HG02870 (cell line): Measurements from ENCODE around the gene ASGR1.

Experiments
- ATAC-seq: cut with Tn5 transposase; IDR thresholded peaks from one replicate; pipeline ENCODE4 v1.9.1; 2021; ENCODE audit warnings: mild to moderate bottlenecking, moderate library complexity; ENCODE audit not compliant: unreplicated experiment

ASGR1 gene

DNA sequence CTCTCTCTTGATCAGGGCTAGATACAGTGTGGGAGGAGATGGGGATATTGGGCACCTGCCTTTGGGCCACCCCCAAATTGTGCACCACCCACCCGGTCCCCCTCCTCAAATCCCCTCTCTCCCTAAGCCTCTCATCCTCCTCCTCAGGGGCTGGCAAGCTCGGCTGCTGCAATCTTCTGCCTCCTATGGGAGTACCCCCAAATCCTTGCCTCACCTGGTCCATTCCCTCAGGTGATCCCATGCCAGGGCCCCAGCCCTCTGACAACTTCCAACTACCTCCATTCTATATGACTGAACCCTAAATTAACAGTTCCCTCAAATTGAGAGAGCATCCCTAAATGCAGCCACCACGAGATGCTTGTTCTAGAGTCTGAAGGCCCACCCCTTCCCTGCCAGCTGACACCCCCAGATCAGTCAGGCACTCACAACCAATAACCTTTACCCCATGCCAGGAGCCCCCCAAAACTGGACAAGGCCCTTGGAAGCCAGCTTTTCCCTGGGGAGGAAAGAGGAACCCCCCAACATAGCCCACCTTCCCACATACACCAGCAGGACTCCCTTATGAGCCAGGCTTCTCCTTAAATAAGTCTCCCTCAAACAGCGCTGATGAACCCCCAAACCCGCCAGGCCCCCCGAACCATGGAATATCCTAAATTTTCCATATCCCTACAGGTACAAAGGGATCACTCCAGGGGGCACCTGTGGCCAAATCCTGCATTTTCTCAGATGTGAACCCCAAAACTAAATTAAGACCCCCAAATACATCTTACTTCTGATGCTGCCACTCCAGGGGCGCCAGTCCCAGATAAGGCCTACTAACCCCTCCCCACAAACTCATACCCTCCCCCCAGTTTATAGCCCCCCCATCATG is 37.3 kb upstream of the ASGR1 start:
- no peak for ATAC-seq

DNA sequence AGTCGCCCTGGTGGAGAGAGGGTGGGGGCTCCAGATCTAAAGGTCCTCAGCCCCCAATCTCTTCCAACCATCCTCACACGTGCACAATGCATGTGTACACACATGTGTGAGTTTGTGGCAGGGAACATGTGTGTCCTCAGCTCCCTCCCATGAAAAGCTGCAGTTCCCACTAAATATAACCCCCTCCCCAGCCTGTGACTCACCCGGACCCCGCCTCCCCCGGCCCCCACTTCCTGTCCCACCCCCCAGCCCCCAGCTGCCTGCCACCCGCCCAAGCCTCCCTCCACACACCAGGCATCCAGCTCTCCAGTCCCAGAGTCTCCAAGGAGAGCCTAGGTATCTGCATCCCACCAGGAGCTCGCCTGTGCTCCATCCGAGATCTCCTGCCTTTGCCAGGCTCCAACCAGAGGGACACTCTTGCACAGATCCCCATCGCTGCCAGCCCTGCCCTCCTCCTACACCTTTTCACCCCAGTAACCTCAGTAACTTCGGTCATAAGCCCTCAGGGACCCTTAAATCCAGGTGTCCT is 36.5 kb upstream of the ASGR1 start:
- ATAC-seq: no peak

DNA sequence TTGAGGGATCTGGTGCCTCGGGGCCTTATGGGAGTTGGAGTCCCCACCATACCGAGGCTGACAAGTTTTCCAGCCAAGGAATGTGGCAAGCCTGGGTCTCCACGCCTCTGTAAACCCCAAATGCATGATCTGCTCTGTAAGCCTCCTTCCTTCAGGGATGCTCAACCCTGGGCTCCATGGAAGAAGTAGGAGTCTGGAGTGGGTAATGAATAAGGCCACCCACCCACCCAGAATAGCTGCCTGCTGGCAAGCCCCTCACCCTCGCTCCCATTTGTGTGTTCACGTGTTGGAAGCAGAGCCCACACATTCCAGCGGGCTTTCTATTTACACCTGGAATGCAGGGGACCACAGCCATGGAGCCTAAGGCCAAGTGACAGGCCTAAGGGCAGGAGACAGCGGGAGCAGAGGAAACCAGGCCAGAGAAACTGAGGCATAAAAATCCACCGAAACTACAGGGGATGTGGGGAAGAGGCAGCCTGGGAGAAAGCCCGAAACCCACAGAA is 36.0 kb upstream of the ASGR1 start:
- no peak for ATAC-seq

DNA sequence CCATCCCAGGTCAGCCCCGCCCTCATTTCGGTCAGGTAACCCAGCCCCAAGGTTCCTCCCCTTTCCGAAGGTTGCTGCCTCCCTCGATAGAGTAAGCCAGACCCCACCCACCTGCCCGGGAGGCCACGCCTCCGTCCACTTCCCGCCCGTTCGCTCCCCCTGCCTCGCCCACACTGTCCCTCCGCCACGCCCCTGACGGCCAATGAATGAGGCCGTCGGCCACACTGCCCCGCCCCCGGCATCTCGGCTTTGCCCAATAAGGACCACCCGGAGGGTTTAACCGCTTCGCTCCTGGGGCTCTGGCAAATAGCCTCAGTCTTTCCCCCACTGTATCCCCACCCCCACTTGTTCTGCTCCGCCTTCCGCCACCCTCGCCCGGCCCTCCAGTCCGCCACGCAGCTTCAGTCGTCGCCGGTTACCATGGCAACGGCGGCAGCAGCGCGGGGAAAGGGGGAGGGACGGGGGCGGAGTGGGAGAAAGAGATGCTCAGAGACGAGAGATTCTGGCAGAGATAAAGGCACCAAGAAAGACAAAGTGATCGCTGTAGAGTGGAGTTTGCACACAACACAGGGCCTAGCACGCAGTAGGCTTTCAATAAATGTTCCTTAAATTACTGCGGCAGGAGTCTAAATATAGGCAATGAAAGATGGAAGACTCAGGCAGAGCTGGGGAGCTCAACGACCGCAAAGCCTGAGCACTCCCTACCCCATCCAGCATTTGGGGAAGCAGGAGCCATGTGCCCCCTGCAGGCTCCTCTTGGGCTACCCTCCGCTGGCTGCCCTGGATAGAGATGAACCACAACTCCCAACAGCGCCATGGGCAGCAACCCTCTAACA is 35.3 kb upstream of the ASGR1 start:
- ATAC-seq: peak; percentile 73

DNA sequence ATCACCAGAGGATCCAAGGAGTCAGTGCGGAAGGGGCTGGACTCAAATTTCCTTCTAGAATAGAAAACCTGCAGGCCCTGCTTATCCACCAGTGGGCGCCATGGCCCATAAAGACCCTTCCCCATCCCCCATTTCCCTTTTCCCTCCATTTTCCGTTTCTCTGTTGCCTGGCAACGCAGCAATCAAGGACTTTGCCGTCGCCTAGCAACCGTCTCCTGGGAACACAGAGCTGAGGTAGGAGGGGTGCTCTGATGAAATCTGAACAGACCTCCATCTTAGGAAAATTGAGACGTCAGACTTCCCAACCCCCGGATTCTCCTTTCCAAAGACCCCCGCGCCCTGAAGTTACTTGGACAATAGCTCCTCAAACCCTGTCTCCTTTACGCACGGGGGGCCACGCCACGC is 34.7 kb upstream of the ASGR1 start:
- ATAC-seq: no peak

GRCh38 chr17:7211491-7212273 is 32.5 kb upstream of the ASGR1 start:
- no peak for ATAC-seq

GRCh38 chr17:7208754-7209460 is 29.7 kb upstream of the ASGR1 start:
- no peak for ATAC-seq

GRCh38 chr17:7208027-7208571 is 28.9 kb upstream of the ASGR1 start:
- ATAC-seq: no peak

- ATAC-seq: no peak
Measured at GRCh38 chr17:7207120-7208001, 28.2 kb upstream of the ASGR1 start.

DNA sequence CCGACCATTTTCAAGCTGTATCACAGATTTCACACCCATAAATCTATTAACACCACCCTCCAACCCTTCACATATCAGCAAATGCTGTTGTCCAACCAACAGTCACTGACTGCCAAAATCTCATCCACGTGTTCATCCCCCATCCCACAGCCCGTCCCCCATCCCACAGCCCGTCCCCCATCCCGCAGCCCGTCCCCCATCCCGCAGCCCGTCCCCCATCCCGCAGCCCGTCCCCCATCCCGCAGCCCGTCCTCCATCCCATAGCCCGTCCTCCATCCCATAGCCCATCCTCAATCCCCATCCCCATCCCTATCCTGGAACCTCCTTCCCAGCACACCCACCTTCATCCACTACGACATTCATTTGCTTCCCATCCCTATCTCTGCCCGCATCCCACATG is 26.4 kb upstream of the ASGR1 start:
- no peak for ATAC-seq

GRCh38 chr17:7204828-7205461 is 25.8 kb upstream of the ASGR1 start:
- ATAC-seq: peak; percentile 82

DNA sequence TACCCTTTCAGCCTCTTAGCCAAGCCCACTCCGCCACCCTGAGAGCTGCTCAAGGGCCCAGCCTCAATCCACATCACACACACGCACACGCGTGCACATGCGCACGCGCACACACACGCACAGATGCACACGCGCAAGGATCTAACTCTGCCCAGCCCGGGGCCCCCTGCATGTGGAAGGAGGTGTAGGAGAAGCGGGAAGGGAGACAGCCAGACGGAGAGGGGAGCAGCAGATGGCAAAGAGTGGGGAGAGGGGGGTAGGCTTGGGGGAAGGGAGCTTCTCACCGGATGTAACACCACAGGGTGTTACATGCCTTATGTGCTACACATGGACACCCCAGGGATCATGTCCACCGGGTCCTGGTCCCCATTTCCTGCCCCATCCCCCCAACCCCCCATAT is 25.2 kb upstream of the ASGR1 start:
- ATAC-seq: no peak

DNA sequence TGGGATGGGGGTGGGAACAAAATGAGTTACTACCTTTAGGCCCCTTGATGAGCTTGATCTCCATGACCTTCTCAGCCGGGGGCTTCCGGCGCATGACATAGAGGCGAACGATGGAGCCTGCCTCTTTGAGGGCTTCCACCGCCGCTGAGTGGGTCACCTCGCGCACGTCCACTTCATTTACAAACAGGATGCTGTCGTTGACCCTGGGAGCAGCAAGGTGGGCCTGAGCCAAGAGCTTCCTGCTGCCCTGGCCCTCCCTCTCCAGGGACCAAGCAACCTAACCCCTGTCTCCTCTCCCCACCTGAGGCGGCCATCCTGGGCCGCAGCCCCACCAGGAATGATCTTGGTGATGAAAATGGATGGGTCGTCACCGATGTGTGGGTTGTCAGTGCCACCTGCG is 24.2 kb upstream of the ASGR1 start:
- no peak for ATAC-seq

- no peak for ATAC-seq
Measured at GRCh38 chr17:7196651-7197401, 17.7 kb upstream of the ASGR1 start.

- ATAC-seq: no peak
Measured at GRCh38 chr17:7195971-7196370, 16.8 kb upstream of the ASGR1 start.

DNA sequence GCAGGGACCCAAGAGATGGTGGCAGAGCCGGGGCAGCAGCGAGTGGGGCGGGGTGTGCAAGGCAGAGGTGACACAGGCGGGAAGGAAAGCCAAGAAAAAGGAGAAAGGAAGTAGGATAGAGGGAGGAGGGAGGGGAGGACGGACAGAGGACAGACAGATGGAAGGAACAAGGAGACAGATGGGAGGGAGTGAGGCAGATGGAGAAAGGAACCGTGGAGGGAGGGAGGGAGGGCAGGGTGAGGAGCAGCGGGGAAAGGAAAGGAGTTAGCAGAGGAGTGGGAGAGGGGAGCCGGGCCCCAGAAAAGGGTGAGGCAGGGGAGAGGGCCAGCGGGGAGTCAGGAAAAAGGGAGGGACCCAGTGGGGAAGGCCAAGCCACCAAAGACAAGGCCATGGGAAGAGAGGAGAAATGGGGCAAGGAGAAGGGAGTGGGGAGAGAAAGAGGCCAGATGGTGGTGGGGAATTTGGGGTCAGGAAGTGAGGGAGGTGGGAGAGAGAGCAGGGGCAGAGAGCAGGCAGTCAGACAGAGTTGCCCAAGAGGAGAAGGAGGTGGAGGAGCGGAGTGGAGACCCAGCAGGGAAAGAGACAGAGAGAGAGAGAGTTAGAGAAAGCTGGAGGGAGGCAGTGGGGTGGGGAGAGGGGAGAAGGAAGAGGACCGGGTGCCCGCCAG is 13.2 kb upstream of the ASGR1 start:
- no peak for ATAC-seq

DNA sequence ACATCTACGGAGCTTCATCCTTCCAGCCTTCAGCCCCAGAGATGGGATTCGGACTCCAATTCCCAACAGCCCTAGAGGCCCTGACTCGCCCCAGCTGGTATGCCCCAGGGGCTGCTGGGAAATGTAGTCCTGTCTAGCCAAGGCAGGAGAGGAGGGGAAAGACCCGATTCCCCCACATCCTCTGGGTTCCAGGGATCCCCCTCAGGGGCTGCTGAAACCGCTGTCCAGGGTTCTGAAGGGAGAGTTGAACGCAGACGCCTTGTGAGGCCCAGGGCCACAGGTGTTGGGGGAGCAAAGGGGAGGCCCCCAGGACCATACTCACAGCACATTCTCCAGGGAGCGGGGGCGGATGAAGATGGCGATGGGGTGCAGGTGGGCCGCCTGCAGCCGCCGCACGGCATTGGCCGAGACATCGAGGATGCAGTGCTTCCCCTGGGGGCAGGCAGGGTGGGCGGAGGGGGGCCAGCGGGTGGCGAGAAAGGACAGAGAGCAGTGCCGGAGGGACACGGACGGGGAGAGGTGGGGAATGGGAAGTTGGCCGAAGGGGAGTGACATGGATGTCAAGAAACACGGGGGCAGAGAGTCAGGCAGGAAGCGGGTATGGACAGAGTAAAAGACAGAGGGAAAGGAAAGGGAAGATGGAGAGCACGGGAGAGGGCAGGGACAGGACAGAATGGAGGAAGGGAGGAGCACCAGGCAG is 12.6 kb upstream of the ASGR1 start:
- ATAC-seq: no peak
